HepG2 (cell line): ENCODE measurements around the gene EWSR1.

Experiments
- AKAP8 ChIP-seq: sonication (generic); formaldehyde crosslinking; IDR thresholded peaks from 2 replicates; pipeline ENCODE4 v1.5.1; 2020; ENCODE audit warnings: mild to moderate bottlenecking, missing genetic modification reagents
- BRCA1 ChIP-seq: sonication (generic); formaldehyde crosslinking; IDR thresholded peaks from 2 replicates; pipeline ENCODE4 v1.4.0; 2020; ENCODE audit warnings: missing genetic modification reagents
- CEBPB ChIP-seq: IDR thresholded peaks from 2 replicates; pipeline ENCODE4 v1.6.1; 2011; ENCODE audit warnings: low read depth, low read length, improper control_type of control experiment, borderline replicate concordance
- DNMT1 ChIP-seq: sonication (generic); formaldehyde crosslinking; IDR thresholded peaks from 2 replicates; pipeline ENCODE4 v1.5.1; 2020; ENCODE audit warnings: mild to moderate bottlenecking, missing genetic modification reagents
- ZNF616 ChIP-seq: sonication (generic); formaldehyde crosslinking; IDR thresholded peaks from 2 replicates; pipeline ENCODE4 v1.5.0; 2020; ENCODE audit warnings: low read depth, mild to moderate bottlenecking, missing genetic modification reagents
- ZNF703 ChIP-seq: sonication (generic); formaldehyde crosslinking; IDR thresholded peaks from 2 replicates; pipeline ENCODE4 v1.5.1; 2020; ENCODE audit warnings: missing genetic modification reagents, mild to moderate bottlenecking, moderate library complexity, borderline replicate concordance
- ZNF737 ChIP-seq: sonication (generic); formaldehyde crosslinking; IDR thresholded peaks from 2 replicates; pipeline ENCODE4 v1.5.0; 2020; ENCODE audit warnings: missing genetic modification reagents, mild to moderate bottlenecking, borderline replicate concordance

DNA sequence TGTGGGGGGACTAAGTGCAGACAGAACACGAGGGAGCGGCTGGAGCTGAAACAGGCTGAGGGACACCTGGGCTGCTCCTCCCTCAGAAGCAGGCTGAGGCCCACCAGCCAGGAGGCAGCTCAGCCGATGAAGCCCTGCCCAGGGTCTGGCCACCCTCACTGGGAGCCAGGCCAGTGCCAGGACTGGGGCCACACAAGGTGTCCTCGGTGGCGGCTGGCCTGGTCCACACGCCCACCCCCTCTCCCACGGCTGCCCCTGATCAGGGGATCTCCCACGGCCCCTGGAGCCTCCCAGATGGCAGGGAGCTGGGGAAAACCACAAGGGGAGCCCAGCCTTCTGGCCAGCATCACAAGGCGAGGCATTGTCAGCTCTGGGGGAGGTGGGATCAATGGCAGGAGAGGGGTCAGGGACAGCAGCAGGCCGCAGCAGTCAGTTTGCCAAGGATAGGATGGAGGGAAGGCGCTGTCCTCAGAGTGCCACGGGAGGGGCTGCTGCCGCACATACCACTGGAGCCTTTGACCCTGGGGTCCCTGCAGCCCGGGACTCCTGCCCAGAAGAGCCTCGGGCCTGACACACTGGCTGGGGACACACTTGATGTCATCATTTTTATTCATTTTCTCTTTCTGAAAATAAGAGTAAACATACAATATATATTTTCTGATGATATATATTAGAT is 59.2 kb downstream of the EWSR1 start:
- TF ChIP-seq AKAP8 (CRISPR knock-in tag), result no peak
- TF ChIP-seq CEBPB, result no peak
- TF ChIP-seq ZNF703 (CRISPR knock-in tag), result no peak
- no peak for TF ChIP-seq DNMT1 (CRISPR knock-in tag)
- TF ChIP-seq BRCA1 (CRISPR knock-in tag), result no peak
- no peak for TF ChIP-seq ZNF616
- TF ChIP-seq ZNF737 (CRISPR knock-in tag), result no peak
